Iris pigment epithelial cell (primary cell): ENCODE data around the gene DET1.
"Not testable (repeated sequence)": the region's sequence is repeated elsewhere in the genome, so short reads cannot be mapped to it uniquely, and the experiment has no call there.

ENCODE experiments used
- DNase-seq: peaks from one replicate; pipeline ENCODE4 v3.0.0-alpha.2; 2011; ENCODE audit warnings: low read depth

DET1 gene

GRCh38 chr15:88493844-88494243 is 52.6 kb downstream of the DET1 start:
- no peak for DNase-seq

GRCh38 chr15:88491158-88491557 is 55.3 kb downstream of the DET1 start:
- no peak for DNase-seq

- no peak for DNase-seq
Observed at GRCh38 chr15:88490036-88490435, 56.4 kb downstream of the DET1 start.

GRCh38 chr15:88489321-88489720 is 57.2 kb downstream of the DET1 start:
- DNase-seq = no peak

GRCh38 chr15:88487796-88488523 is 58.5 kb downstream of the DET1 start:
- DNase-seq = no peak

GRCh38 chr15:88487178-88487795 is 59.2 kb downstream of the DET1 start:
- no peak for DNase-seq

- DNase-seq = peak; percentile 50
Observed at GRCh38 chr15:88484682-88485331, 61.7 kb downstream of the DET1 start.

- no peak for DNase-seq
Observed at GRCh38 chr15:88482263-88482662, 64.2 kb downstream of the DET1 start.

GRCh38 chr15:88480981-88481380 is 65.5 kb downstream of the DET1 start:
- no peak for DNase-seq

- no peak for DNase-seq
Observed at GRCh38 chr15:88479169-88479568, 67.3 kb downstream of the DET1 start.

- no peak for DNase-seq
Observed at GRCh38 chr15:88477904-88478303, 68.6 kb downstream of the DET1 start.

- no peak for DNase-seq
Observed at GRCh38 chr15:88477126-88477525, 69.4 kb downstream of the DET1 start.

GRCh38 chr15:88476635-88477060 is 69.8 kb downstream of the DET1 start:
- DNase-seq = peak; percentile 44

- DNase-seq = not testable (repeated sequence)
Observed at GRCh38 chr15:88473661-88474293, 72.7 kb downstream of the DET1 start.

GRCh38 chr15:88472225-88472624 is 74.3 kb downstream of the DET1 start:
- DNase-seq = no peak

- no peak for DNase-seq
Observed at GRCh38 chr15:88470625-88471372, 75.7 kb downstream of the DET1 start.

GRCh38 chr15:88469321-88469720 is 77.2 kb downstream of the DET1 start:
- DNase-seq = no peak

- DNase-seq = not testable (repeated sequence)
Observed at GRCh38 chr15:88468721-88469120, 77.8 kb downstream of the DET1 start.

GRCh38 chr15:88467935-88468528 is 78.4 kb downstream of the DET1 start:
- DNase-seq = peak; percentile 33

GRCh38 chr15:88467073-88467934 is 79.2 kb downstream of the DET1 start, which contains the start of the genes MRPL46 and MRPS11:
Gene MRPL46 (minus strand): TSS chr15:88467388. CDS start chr15:88467377, 11 bp downstream.
Gene MRPS11 (plus strand): TSS chr15:88467708. CDS start chr15:88467718, 10 bp downstream.
- peak; percentile 82 for DNase-seq
